Measurements from ENCODE around the gene MCM6. TPM values are rescaled to one million over a fixed set of nuclear protein-coding genes. Genes with fewer than 3 reads are reported as not detected.

MCM6 gene
- total RNA-seq, result 35.5 and 40.2 TPM in 2 replicates

GRCh38 chr2:135876066-135876711 lies at the start of gene MCM6:
Gene MCM6, minus strand, starts transcription at chr2:135876443. Its CDS starts 78 bp downstream, at chr2:135876365.

GRCh38 chr2:135836596-135837270 lies 39.5 kb downstream of the MCM6 start, which contains the start of gene LCT:
Gene LCT, minus strand, starts transcription at chr2:135837184. Its CDS starts 15 bp downstream, at chr2:135837169.

Other genes starting within 250 kb of the MCM6 start
- 45.3 and 57.8 TPM in 2 replicates for gene UBXN4, start 134.6 kb downstream of the MCM6 start, total RNA-seq
- 0.29 TPM in 1 of 2 replicates, not detected in the other for gene LCT, start 39.3 kb downstream of the MCM6 start, total RNA-seq
- 68.9 and 93.6 TPM in 2 replicates for gene DARS1, start 109.2 kb upstream of the MCM6 start, total RNA-seq
- not detected in 2 replicates for gene CXCR4, start 241.7 kb upstream of the MCM6 start, total RNA-seq